Gastroesophageal sphincter (tissue), 4 donors: Measurements from ENCODE around the gene LINS1. TPM values are rescaled to one million over a fixed set of nuclear protein-coding genes. Genes with fewer than 3 reads are reported as not detected.

Source experiments
- ATAC-seq: fragments of 150-250 bp; one replicate; pipeline ENCODE4 v1.9.1; 2016; ENCODE audit warnings: mild to moderate bottlenecking, moderate library complexity
- H3K27ac ChIP-seq, 4 donors: fragments of 200-600 bp; sonication (generic) in 3 of 4; 1 replicate in 3 of 4; 2 replicates in 1 of 4; pipeline ENCODE4 v1.5.1; 2016 to 2019
- H3K27me3 ChIP-seq: fragments of 200-600 bp; sonication (generic); one replicate; pipeline ENCODE4 v1.5.1; 2019
- H3K36me3 ChIP-seq, 2 donors: fragments of 200-600 bp; sonication (generic); one replicate each; pipeline ENCODE4 v1.5.1; 2019; ENCODE audit warnings: control low read depth in 1 of 2
- H3K4me1 ChIP-seq, 3 donors: fragments of 200-600 bp; sonication (generic); 1 replicate in 2 of 3; 2 replicates in 1 of 3; pipeline ENCODE4 v1.5.1; 2016 to 2019; ENCODE audit warnings: control low read depth in 2 of 3
- H3K4me3 ChIP-seq, 2 donors: fragments of 200-600 bp; sonication (generic); one replicate each; pipeline ENCODE4 v1.5.1; 2019; ENCODE audit warnings: mild to moderate bottlenecking in 1 of 2, moderate library complexity in 1 of 2
- H3K9me3 ChIP-seq, 3 donors: fragments of 200-600 bp; sonication (generic); one replicate each; pipeline ENCODE4 v1.5.1; 2017 to 2019; ENCODE audit warnings: control low read depth in 2 of 3
- EP300 ChIP-seq: sonication (generic); formaldehyde crosslinking; IDR thresholded peaks from one replicate; pipeline ENCODE4 v1.6.1; 2017; ENCODE audit warnings: antibody characterized with exemption, mild to moderate bottlenecking
- POLR2A ChIP-seq, 2 donors: fragments of 450-650 bp; IDR thresholded peaks; one replicate each; pipeline ENCODE4 v1.6.1; 2017; ENCODE audit warnings: antibody characterized with exemption in 2 of 2, mild to moderate bottlenecking in 2 of 2, moderate library complexity in 1 of 2
- POLR2AphosphoS5 ChIP-seq: sonication (generic); formaldehyde crosslinking; IDR thresholded peaks from one replicate; pipeline ENCODE4 v1.6.1; 2017; ENCODE audit warnings: antibody characterized with exemption
- WGBS, 2 donors: methylation state at CpG; one replicate each; pipeline ENCODE4 v1.1.5; 2018; ENCODE audit warnings: low coverage in 1 of 2; 5-methylcytosine and 5-hydroxymethylcytosine counted together
- total RNA-seq, 4 donors: library from RNA; depleted of rRNA; stranded (reverse); fragments of >200 nt; gene quantifications; one replicate each; pipeline ENCODE4 v1.1.0, GENCODE V29; 2016
- TF ChIP-seq, protein P1 (sequence below), 4 experiments: fragments of 200-600 bp in 2 of 4; fragments of 450-650 bp in 2 of 4; sonication (generic) in 1 of 4; IDR thresholded peaks; one replicate each; pipeline ENCODE4 v1.5.1; 2017 to 2019; ENCODE audit warnings: antibody characterized with exemption in 4 of 4, mild to moderate bottlenecking in 2 of 4, moderate library complexity in 2 of 4

Gene LINS1
- total RNA-seq, 4 donors from 2014 or later: 9.6 to 23.8 (median 13.9) TPM

DNA sequence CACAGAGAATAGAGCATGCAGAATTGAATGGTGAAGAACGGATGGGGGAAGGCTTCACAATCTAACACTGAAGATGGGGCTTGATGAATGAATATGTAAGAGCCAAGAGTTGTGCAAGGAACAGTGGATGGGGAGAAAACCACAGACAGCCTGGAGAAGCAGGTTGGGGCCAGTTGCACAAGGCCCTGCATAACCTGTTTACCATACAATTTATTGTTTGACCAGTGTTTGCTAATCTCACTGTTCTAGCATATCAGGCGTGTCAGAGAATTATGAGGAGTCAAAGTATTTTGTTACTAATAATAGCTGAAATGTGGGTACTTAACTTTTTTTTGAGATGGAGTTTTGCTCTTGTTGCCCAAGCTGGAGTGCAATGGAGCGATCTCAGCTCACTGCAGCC, 36.4 kb downstream of the LINS1 start:
- Histone ChIP-seq H3K27ac (no peak overlapping the region), H3K36me3 (peaks cover 0 to 35% of the 10 kb centered on the region in 2 donors), H3K27me3 (no peaks in the 10 kb centered on the region), H3K4me3 (no peak overlapping the region), H3K4me1 (no peaks in the 10 kb centered on the region), H3K9me3 (no peaks in the 10 kb centered on the region)
- TF ChIP-seq EP300: no peak
- no peak for TF ChIP-seq POLR2AphosphoS5
- no peak for TF ChIP-seq POLR2A (IDR thresholded peaks at IDR 0.05)
- TF ChIP-seq, protein P1, sequence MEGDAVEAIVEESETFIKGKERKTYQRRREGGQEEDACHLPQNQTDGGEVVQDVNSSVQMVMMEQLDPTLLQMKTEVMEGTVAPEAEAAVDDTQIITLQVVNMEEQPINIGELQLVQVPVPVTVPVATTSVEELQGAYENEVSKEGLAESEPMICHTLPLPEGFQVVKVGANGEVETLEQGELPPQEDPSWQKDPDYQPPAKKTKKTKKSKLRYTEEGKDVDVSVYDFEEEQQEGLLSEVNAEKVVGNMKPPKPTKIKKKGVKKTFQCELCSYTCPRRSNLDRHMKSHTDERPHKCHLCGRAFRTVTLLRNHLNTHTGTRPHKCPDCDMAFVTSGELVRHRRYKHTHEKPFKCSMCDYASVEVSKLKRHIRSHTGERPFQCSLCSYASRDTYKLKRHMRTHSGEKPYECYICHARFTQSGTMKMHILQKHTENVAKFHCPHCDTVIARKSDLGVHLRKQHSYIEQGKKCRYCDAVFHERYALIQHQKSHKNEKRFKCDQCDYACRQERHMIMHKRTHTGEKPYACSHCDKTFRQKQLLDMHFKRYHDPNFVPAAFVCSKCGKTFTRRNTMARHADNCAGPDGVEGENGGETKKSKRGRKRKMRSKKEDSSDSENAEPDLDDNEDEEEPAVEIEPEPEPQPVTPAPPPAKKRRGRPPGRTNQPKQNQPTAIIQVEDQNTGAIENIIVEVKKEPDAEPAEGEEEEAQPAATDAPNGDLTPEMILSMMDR (IDR thresholded peaks at IDR 0.05): no peak
- no peak for ATAC-seq
- 86 to 100% methylated on average over 1 to 3 of the region's 3 CpGs for WGBS, 2 donors

DNA sequence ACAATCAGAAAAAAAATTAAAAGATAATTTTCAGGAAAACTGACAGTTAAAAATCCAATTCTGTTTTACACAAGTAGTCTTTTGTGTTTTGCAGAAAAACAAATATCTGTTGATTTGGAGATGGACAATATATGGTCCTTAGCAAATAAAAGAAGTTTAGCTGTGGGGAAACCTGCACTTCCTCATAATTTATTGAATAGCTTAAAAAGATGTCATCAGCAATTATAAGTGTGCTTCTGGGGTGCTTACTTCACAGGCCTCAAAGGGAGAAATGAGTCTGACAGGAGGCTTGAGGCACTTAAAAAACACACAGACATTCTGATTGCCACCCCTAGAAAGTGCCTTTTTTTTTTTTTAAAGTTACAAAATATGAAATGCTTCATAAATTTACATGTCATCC, 41.7 kb downstream of the LINS1 start:
- H3K4me1 ChIP-seq: peaks cover 0 to 4% (median 0%) of the 10 kb centered on the region in 3 donors
- no peaks in the 10 kb centered on the region for H3K9me3 ChIP-seq
- TF ChIP-seq, protein P1 (IDR thresholded peaks at IDR 0.05): no peak
- TF ChIP-seq POLR2AphosphoS5 (no peak), EP300 (no peak), POLR2A (IDR thresholded peaks at IDR 0.05) (no peak)

DNA sequence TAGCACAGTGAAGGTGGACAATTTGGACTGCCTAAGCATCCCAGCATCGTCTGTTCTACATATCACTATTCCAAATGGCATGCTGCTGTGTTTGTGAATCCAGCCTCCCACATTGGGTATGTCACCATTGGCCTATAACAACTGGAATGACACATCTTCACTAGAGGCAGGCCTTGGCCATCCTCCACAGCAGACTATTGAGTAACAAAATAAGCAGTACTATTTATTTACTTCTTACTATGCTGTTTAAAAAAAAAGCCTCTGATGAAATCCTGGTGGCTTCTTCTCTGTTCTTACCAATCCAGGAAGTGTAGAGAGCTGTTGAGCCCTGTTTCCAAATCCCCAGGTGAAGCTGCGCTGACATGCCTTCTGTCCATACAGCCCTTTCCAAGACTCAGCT, 42.7 kb downstream of the LINS1 start:
- Histone ChIP-seq H3K4me3 (no peak overlapping the region), H3K9me3 (no peaks in the 10 kb centered on the region), H3K4me1 (peaks cover 0 to 4% (median 0%) of the 10 kb centered on the region in 3 donors), H3K27me3 (no peaks in the 10 kb centered on the region), H3K36me3 (no peaks in the 10 kb centered on the region), H3K27ac (no peak overlapping the region)
- 89 to 90% methylated on average over 2 of the region's 2 CpGs for WGBS, 2 donors
- TF ChIP-seq POLR2A (IDR thresholded peaks at IDR 0.05) (no peak), EP300 (no peak), POLR2AphosphoS5 (peak; percentile 10)
- TF ChIP-seq, protein P1 (IDR thresholded peaks at IDR 0.05): no peak
- ATAC-seq: peak; percentile 97

More for the DNA sequence above, 41.7 kb downstream of the LINS1 start:
- no peak for ATAC-seq
- H3K36me3 ChIP-seq: no peaks in the 10 kb centered on the region
- no peak overlapping the region for H3K4me3 ChIP-seq
- H3K27ac ChIP-seq: no peak overlapping the region
- no peaks in the 10 kb centered on the region for H3K27me3 ChIP-seq

DNA sequence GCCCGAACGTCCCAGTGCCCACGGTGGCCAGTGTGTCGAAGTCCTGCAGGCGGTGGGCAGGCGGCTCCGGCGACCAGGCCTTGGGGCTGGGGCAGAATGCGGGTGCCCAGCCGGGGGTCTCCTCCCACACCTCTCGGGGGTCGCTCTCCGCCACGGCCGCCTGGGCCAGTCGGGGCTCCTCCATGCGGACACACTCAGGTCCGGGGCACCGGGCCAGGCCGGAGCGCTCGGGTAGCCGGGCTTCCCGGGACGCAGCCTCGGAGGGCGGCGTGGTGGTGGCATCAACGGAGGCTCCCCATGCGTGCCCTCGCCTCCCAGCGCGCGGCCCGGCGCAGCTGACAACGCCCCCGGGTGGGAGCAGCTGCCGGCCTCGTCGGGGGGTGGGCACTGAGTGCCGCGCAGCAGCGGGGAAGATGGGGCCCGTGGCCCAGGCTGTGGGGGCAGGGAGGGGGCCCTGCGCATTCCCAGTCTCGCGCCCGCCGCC, 43.2 kb downstream of the LINS1 start:
- Histone ChIP-seq H3K9me3 (no peaks in the 10 kb centered on the region), H3K4me3 (no peak overlapping the region), H3K27ac (no peak overlapping the region), H3K36me3 (no peaks in the 10 kb centered on the region), H3K4me1 (peaks cover 0 to 4% (median 0%) of the 10 kb centered on the region in 3 donors), H3K27me3 (no peaks in the 10 kb centered on the region)
- TF ChIP-seq, protein P1 (IDR thresholded peaks at IDR 0.05): no peak
- TF ChIP-seq POLR2AphosphoS5: no peak
- 100% methylated on average over 3 of the region's 50 CpGs; no CpG with 5 or more reads in 1 of the 2 donors for WGBS, 2 donors
- peak; percentile 19 for ATAC-seq

DNA sequence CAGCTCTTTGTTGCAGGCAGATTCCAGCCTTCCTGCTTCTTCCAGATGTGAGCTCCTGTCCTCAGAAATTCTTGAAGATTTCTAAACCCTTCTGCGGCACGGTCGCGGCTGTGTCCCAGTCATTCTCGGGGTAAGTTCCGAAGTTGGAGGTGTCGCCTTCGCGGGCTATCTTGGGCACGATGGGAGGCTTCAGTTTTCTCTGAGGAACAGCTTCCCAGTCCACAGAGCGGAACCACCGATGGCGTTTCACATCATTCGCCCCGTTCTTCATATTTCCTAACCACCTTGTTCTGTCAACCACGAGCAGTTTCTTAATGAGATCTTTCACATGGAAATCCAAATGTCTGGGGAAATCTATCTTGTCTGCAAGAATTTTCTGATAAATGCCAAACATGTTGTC, 48.5 kb downstream of the LINS1 start:
- Histone ChIP-seq H3K4me1 (no peaks in the 10 kb centered on the region), H3K27ac (no peak overlapping the region), H3K36me3 (no peaks in the 10 kb centered on the region), H3K4me3 (no peak overlapping the region), H3K27me3 (no peaks in the 10 kb centered on the region), H3K9me3 (no peaks in the 10 kb centered on the region)
- 90 to 91% methylated on average over 6 to 9 of the region's 16 CpGs for WGBS, 2 donors
- ATAC-seq: no peak
- TF ChIP-seq POLR2A (IDR thresholded peaks at IDR 0.05) (no peak), EP300 (no peak), POLR2AphosphoS5 (no peak)
- TF ChIP-seq, protein P1 (IDR thresholded peaks at IDR 0.05): no peak
